Measurements from ENCODE around the gene SLC39A12.

DNA sequence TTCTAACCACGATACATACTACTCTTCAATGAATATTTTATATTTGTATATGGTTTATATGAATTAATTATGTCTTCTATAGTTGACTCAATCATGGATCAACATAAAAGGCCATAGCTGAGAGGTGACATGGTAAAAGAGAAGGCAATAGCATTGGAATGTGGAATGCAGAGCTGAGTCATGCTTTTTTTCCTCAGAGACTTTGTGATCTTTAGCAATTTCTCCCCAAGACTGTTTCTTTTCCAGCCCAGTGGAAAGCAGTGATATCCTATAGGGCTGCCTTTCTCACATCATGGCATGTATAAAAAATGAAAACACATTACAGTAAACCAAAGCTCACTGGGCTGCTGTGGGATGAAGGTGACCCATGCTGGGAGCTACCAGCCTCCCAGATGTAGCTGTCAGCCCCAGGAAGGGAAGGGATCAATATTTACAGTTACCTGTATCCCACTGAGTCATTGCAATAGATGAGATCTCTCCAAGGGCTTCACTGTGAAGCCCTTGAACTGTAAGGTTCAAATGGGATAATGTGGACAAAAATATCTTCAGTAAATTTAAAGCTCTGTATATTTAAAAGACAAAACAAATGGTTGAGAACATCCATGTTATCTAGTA, 30.2 kb downstream of the SLC39A12 start:
- TF ChIP-seq POLR2A (IDR thresholded peaks at IDR 0.05; ENCODE audit: low read depth, low read length) (no peak), POLR2AphosphoS5 (IDR thresholded peaks at IDR 0.05; ENCODE audit: low read depth, low read length) (no peak), SPI1 (IDR thresholded peaks at IDR 0.05; ENCODE audit: low read depth, low read length) (no peak)

All from GM12891 (cell line).